ENCODE results near the gene STAC2.

Gene STAC2

DNA sequence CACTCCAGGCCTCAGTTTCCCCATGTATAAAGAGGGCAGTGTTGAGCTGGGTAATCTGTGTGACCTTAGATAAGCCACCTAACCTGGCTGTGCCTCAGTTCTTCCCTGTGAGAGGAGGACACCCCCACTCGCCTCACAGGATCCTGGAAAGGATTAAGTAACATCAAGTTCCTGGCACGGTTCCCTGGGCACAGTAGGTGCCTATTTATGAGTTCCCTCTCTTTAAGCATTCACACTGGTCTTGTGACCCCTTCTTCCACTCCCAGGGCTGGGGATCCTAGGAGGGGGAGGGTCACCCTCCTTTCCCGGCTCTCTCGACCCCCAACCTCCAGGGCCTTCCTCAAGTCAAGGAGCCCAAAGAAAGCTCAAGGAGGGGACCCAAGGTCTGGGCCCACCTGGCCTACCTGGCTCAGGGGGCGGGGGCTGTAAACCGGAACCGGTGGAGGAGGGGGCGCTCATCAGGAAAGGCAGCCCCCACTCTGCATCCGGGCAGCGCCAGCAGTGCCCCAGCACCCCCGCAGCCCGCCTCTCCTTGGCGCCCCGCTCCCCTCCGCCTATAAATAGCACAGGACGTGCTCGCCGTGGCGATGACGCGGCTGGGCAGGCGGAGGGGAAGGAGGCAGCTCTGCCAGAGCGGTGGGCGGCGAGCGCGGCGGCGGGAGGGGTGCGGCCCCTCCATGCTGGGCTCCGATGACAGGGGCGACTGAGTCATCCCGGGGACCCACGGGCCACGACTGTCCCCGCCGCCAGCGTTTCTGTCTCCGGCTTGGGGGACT, 16.2 kb downstream of the STAC2 start:
- no peak for DNase-seq

DNA sequence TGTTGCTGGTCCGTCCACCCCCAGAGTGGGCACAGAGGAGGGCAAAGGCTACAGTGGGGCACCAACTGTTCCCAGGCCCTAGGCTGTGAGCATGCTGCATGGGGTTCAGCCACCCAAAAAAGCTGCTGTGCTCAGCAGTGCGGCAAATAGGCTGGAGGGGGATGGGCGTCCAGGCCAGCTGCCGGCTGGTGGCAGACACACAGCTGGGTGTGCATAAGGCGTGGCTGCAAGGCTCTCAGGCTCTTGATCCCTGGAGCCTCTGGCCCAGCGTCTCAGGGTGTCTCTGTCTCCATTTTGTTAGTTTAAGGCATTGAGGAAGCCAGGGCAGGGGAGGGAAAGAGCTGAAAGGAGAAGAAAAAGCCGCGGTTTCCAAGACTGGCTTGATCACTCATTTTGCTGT, 16.9 kb downstream of the STAC2 start:
- no peak for DNase-seq

DNA sequence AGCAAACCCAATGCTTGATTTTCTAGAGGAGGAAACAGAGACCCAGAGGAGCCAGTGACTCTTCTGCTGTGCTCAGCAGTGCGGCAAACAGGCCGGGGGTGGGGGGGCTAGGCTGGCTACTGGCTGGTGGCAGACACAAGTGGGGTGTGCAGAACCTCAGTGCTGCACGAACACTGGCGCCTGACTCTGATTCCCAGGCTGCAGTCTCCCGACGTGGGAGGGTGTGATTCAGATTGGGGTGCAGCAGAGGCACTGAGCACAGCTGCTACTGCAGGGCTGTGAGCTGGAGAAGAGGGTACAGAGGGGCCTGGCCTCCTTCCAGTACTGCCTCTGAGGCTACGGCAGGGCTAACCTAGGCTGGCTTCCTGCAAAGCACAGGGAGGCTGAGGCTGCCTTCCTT, 17.6 kb downstream of the STAC2 start:
- DNase-seq, result no peak

DNA sequence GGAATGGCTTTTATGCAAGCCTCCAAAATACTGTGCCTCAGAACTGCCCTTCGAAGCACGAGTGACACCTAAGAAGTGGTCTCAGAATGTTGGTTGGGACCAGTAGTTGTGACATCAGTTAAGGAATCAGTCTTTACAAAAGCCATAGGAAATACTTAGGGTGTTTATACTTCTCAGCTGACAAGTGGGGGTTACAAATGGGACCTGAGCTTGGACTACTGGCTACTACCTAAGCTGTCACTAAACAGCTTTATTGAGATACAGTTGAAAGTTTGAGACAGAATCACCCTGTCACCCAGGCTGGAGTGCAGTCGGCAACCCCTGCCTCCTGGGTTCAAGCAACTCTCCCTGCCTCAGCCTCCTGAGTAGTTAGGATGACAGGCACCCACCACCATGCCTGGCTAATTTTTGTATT, 20.6 kb downstream of the STAC2 start:
- no peak for DNase-seq

GRCh38 chr17:39204245-39204644, 21.5 kb downstream of the STAC2 start:
- no peak for DNase-seq

- DNase-seq, result no peak
These were observed 24.7 kb downstream of the STAC2 start for GRCh38 chr17:39200957-39201510.

GRCh38 chr17:39200070-39200879, 25.5 kb downstream of the STAC2 start, which contains the start of gene RPL19:
TSS of gene RPL19 (plus strand) at chr17:39200283. CDS start at chr17:39200345, 62 bp downstream.
- DNase-seq, result no peak

DNA sequence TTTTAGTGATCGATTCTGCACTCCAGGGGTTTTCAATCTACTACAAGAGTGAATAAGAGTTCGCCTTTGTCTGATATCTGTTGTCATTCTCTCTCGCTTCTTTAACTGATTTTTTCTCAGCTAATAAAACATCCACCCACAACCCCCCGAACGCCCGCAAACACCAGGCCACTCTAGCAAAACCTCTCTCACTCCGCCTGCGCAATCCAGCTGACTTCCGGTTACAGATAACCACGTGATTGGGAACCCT, 26.0 kb downstream of the STAC2 start:
- DNase-seq, result peak; percentile 85

DNA sequence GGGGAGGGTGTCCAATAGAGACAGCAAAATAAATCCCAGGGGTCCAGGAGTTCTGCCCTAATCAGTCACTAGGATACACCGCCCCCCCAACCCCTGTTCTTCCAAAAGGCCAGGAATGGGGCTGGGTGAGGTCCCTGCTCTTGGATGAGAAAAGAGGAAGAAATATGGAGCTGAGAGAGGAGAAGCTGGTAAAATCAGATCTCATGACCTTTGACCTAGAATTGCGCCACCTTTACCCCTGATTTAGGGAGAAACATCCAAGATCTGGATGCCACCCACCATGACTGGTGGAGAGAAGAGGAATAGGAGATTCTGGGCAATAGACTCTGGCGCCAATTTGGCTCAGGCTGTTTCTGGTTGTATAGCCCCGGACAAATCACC, 27.6 kb downstream of the STAC2 start:
- no peak for DNase-seq

GRCh38 chr17:39197380-39198185, 28.2 kb downstream of the STAC2 start, which contains the start of gene CACNB1:
TSS of gene CACNB1 (minus strand) at chr17:39197669. CDS start at chr17:39197495, 174 bp downstream.
- DNase-seq, result peak; percentile 79

DNA sequence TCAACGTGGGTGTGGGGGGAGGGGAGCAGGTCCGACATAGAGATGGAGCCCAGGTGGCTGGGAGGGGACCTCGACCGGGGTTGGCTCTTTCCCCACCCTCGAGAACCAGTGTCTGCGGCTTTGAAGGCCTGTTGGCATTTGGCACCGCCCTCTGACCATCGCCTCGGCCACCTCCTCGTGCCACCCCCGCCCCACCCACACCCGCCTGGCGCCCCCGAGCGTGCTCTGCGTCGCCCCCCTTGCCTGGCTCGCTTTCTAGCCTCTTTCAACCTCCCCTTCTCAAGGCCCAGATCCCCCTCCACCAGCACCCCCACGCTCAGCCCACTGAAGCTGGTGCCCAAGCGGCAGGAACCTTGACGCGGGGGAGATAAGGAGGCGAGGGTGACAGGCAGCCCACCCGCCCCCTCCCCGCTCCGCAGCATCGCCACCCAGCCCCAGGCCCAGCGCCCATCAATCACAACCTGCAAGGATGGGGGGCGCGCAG, 28.9 kb downstream of the STAC2 start:
- DNase-seq, result peak; percentile 48

- DNase-seq, result no peak
These were observed 29.4 kb downstream of the STAC2 start for GRCh38 chr17:39196241-39196807.

DNA sequence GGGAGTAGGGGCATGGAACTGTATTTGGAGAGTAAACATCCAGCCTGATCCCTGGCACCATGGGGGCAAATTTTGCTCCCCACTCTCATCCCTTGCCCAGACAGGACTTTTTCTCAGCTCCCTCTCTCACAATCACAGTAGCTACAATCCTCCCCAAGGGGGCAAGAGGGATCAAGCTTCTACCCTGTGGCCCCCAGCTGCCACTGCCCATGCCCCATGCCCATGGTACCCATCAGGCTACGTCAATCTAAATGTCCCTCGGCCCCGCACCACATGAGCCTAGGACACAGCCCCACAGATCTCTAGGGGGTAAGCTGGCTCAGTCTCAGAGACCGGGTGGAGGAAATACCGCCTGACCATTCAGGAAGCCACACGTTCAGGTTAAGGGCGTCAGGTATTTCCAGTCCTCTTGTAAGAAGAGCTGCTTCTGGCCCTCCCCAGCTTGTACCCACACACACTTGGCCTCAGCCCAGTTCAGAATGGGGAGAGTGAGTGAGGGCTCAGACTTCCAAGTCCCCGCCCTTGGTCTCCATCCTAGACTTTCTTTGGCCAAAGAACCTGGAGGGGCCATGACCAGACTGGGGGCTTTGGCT, 30.1 kb downstream of the STAC2 start:
- no peak for DNase-seq

DNA sequence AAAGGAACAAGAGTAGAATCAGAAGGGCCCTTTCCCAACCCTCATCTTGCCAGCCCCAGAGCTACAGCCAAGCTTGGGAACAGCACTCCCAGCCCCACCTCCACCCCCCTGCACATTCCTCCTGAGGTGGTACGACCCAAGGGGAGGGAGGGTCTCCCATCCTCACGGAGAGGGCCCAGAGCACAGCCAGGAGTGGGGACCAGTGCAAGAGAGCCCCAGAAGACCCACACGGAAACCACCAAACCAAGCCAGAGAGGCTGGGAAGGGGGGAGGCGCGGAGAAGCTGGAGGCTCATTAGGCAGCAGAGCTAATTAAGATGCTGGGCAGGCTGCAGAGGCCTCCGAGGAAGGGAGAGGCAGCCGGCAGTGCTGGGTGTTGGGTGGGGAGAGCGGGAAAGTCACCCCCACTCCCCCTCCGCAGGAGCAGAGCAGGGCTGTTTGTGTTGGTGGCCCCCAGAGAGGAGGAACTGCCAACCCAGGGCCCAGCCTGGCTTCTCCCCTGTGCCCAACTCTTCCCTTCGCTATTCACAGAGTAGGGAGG, 30.7 kb downstream of the STAC2 start:
- no peak for DNase-seq

DNA sequence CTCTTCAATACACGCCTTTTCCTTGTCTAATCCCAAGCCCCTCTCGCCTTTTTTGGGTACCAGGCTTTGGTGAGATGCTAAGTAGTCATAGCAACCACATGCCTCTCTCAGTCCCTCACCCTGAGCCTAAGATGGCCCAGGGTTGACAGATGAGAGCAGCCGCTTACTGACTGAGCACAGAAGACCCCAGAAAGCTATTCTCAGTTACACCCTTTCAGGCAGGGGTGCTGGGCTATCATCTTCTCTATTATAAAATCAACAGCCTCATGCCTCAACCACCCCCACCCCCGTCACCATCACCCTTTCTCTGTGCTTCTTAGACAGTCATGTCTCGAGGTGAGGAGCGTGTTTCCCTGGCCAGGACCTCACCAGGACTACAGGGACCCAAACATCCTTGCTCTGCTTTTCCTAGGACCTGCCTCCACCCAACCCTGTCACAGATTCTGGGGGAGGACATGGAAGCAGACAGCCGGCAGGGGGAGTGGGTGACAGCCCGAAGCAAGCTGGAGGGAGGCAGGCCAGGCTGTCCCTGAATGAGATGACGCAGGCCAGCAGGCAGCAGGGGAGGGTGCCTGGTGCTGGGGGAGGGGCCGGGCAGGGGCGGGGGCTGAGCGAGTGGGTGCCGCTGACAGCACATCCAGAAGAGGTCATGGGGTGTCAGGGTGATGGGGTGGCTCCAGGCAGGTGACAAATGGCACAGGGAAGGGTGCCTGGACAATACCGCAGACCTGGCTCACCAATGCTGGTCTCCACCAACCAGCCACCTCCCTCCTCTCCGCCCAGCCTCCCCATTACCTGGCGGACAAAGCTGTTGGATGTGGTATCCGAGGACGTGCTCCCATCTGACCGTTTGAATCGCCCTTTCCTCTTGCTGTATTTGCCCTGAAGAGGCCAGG, 31.4 kb downstream of the STAC2 start:
- no peak for DNase-seq

DNA sequence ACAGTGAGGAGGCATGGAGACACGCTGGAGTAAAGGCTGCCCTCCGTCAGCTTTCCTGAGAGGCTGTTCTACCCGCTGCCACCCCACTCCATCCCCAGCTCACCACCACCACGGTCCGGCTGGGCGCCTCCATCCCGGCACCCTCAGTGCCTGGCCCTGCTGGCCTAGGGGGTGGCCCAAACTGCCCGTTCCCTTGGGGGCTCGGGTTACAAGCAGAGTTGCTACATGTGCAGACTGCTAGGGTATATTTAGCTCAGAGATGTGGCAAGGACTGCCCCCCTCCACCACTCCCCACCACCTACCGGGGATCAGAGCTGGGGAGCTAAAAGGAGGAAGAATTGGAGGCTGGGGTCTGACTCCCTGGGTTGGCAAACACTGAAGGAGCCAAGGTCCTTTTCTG, 32.4 kb downstream of the STAC2 start:
- DNase-seq, result no peak

GRCh38 chr17:39192901-39193300, 32.8 kb downstream of the STAC2 start:
- no peak for DNase-seq

DNA sequence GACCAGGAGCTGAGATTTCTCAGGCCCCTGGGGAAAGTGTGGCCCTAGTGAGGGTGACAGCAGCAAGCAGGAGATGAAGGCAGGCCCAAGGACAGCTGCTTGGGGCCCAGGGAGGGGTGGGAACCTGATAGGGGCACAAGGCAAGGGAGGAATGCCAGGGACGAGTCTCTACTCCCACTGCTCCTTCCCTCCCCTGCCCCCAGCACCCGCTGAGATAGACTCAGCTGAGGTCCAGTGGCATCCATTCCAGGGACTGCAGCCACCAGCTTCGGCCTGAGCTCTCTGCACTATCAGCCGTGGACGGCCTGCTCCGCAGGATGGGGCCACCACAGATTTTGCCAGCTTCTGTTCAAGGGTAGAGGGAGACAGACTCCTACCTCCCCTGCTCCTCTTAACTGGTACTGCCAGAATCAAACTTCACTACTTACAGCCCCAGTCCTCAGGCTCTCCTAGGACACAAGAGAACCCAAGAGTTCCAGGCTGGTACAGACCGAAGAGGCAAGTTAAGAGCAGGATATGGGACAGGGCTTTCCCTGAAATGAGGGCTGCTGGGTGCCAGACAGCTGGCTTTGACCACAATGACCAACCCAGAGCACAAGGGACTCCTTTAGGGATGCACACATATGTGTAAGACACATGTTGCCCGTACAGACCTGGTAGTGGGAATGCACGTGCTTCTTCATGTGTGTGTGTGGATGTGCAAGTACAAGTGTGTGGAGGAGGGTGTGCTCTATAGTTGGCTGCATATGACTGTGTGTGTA, 33.8 kb downstream of the STAC2 start:
- no peak for DNase-seq

DNA sequence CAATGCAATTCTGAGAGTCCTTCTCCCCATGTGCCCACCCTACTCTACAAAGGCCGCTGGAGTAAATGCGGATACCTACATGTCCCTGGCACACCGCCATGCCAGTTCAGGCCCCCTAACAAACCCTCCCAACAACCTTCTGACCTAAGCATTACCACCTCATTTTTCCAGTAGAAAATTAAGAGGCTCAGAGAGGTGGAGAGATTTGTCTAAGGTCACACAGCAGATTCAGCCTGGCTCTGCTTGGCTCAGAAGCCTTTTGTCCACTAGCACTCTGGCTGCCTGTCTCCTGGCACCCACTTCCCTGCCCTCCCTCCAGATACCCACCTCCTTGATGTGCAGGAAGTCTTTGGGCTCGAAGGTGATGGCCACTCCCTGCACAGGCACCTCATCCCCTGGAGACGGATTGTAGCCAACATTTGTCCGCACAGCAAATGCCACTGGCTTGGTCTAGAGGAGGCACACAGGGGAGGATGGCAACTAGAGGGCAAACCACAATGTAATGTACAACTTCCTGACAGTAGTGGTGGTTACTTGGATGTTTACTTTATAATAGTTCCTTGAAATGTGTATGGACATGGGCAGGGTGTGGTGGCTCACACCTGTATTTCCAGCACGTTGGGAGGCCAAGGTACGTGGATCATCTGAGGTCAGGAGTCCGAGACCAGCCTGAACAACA, 38.5 kb downstream of the STAC2 start:
- DNase-seq, result no peak

Measured in NCI-H226 (cell line).